ENCODE measurements around the gene FOXS1.

FOXS1 gene

DNA sequence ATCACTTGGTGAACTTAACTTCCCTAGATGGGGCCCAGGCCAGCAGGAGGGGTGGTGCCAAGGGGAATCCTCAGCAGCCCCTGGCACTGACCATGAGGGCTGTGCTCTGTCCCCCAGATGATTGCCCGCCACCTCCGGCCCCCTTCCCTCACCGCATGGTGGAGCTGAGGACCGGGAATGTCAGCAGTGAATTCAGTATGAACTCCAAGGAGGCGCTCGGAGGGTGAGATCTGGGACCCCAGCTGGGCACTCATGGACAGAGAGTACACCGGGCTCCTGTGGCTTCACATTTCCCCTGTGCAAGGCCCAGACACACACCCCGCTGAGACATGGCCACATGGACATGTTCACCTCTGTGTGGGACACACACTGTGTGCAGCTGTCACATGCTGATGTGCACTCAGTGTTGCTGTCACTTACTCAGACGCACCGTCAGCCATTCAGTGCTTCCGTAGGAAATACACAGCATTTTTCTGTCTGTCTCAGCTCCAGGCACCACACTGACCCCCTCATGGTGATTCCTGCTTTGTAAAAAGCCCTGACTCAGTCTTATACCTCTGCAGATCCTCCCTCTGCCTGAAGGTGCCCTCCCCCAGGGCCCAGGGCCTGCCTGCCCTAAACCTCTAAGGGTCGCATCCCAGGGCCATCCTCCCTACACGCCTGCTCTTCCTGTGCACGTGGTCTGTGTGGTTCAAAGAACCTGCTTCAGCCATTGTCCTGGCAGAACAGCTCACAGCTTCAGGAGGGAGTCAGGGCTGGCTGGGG lies 21.9 kb downstream of the FOXS1 start:
- TF ChIP-seq, protein P1, sequence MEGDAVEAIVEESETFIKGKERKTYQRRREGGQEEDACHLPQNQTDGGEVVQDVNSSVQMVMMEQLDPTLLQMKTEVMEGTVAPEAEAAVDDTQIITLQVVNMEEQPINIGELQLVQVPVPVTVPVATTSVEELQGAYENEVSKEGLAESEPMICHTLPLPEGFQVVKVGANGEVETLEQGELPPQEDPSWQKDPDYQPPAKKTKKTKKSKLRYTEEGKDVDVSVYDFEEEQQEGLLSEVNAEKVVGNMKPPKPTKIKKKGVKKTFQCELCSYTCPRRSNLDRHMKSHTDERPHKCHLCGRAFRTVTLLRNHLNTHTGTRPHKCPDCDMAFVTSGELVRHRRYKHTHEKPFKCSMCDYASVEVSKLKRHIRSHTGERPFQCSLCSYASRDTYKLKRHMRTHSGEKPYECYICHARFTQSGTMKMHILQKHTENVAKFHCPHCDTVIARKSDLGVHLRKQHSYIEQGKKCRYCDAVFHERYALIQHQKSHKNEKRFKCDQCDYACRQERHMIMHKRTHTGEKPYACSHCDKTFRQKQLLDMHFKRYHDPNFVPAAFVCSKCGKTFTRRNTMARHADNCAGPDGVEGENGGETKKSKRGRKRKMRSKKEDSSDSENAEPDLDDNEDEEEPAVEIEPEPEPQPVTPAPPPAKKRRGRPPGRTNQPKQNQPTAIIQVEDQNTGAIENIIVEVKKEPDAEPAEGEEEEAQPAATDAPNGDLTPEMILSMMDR (conservative IDR thresholded peaks at IDR 0.05; ENCODE audit: control insufficient read depth, insufficient read depth, low read depth, low read length): no peak
- no peak for DNase-seq (ENCODE audit: low read depth)

DNA sequence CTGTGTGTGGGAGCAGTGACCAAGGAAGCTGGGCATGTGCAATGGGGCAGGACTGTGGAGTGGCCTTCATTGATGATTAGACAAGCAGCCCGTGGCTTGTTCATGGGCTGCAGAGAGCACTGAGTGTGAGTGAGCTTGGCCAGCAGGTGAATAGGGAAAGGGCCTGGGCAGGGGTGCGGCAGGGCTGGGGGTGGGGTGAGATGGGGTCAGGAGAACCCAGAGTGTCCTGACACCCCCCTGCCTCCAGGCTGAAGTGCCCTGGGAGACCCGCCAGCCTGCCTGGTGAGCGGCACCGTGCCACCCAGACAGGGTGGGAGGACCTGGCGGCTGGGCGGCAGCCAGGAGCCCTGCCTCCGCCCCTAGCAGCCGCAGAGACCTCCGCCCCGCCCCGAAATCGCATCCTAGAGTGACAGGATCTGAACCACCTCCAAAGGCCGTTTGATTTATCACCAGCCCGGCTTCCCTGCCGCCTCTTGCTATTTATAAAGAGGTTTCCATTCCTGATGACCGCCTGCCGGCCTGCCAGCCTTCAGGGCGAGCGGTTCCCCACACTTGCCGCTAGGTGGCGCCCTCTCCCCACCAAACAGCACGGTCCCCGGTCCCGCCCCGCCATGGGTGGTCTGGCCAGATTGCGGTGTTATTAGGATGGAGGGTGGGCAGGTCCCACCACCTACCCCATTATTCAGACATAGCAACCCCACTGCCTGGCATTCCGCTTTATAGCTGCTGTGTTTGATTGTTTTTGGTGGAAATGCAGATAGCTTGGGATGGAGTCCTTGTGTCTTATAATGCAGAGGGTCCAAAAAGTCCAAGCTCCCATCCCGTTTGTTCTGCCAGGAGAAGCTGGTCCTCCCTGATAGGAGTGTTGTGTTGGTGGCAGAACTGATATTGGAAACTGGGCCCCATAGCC lies 22.7 kb downstream of the FOXS1 start:
- no peak overlapping the region for H3K4me3 ChIP-seq (ENCODE audit: control insufficient read depth, low read depth, low read length)
- peak; percentile 48 for DNase-seq (ENCODE audit: low read depth)
- TF ChIP-seq, protein P1 (conservative IDR thresholded peaks at IDR 0.05; ENCODE audit: control insufficient read depth, insufficient read depth, low read depth, low read length): peak; percentile 83

More for the DNA sequence above, 21.9 kb downstream of the FOXS1 start:
- no peak overlapping the region for H3K4me3 ChIP-seq (ENCODE audit: control insufficient read depth, low read depth, low read length)

DNA sequence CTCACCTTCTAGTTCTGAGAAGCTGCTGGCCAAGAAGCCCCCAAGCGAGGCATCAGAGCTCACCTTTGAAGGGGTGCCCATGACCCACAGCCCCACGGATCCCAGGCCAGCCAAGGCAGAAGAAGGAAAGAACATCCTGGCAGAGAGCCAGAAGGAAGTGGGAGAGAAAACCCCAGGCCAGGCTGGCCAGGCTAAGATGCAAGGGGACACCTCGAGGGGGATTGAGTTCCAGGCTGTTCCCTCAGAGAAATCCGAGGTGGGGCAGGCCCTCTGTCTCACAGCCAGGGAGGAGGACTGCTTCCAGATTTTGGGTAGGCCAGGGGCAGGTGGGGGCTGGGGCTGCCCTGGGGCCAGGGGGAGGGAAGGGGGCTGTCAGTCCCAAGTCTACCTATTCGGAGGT lies 24.0 kb downstream of the FOXS1 start:
- H3K4me3 ChIP-seq (ENCODE audit: control insufficient read depth, low read depth, low read length): no peak overlapping the region
- no peak for DNase-seq (ENCODE audit: low read depth)
- TF ChIP-seq, protein P1 (conservative IDR thresholded peaks at IDR 0.05; ENCODE audit: control insufficient read depth, insufficient read depth, low read depth, low read length): no peak

DNA sequence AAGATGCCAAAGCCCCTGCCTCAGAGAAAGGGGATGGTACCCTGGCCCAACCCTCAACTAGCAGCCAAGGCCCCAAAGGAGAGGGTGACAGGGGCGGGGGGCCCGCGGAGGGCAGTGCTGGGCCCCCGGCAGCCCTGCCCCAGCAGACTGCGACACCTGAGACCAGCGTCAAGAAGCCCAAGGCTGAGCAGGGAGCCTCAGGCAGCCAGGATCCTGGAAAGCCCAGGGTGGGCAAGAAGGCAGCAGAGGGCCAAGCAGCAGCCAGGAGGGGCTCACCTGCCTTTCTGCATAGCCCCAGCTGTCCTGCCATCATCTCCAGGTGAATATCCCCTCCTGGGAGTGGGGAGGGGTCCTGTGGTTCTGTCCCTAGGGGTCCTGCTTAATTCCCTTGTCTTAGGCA lies 25.2 kb downstream of the FOXS1 start:
- TF ChIP-seq, protein P1 (conservative IDR thresholded peaks at IDR 0.05; ENCODE audit: control insufficient read depth, insufficient read depth, low read depth, low read length): no peak
- no peak for DNase-seq (ENCODE audit: low read depth)
- no peak overlapping the region for H3K4me3 ChIP-seq (ENCODE audit: control insufficient read depth, low read depth, low read length)

DNA sequence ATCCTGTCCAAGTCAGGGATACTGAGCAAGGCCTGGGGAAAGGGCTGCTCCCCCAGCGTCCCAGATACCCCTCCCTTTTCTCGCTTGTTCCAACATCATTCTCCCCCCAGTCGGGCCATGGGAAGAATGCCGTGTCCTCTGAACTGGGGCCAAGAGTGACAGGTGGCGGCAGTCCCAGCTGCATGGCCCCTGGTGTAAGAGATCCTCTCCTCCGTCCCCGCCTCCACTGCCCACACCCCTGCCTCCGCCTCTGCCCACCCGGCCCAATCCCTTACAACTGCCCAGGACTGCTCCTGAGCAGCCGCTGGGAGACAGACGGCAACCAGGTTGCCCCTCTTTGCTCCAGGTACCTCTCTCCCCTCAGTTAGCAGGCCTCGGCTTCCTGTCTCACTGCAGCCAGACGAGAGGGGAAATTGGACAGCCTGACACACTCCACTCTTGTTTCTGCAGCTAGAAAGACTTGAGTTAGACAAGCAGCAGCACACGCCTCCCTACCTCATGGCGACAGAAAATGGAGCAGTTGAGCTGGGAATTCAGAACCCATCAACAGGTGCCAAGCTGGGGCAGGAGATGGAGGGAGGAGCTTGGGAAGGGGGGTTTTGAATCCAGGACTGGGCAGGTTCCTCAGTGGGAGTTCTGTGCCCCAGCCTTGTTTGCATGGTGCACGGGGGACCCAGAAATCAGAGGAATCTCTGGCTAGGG lies 26.2 kb downstream of the FOXS1 start, which contains the start of gene MYLK2:
TSS of gene MYLK2 (plus strand) at position 274 of the 702 bp plus-strand sequence. CDS start at position 499, 225 bp downstream.
- no peak within 1 kb of the TSS for H3K4me3 ChIP-seq (ENCODE audit: control insufficient read depth, low read depth, low read length)
- no peak for DNase-seq (ENCODE audit: low read depth)
- TF ChIP-seq, protein P1 (conservative IDR thresholded peaks at IDR 0.05; ENCODE audit: control insufficient read depth, insufficient read depth, low read depth, low read length): no peak

DNA sequence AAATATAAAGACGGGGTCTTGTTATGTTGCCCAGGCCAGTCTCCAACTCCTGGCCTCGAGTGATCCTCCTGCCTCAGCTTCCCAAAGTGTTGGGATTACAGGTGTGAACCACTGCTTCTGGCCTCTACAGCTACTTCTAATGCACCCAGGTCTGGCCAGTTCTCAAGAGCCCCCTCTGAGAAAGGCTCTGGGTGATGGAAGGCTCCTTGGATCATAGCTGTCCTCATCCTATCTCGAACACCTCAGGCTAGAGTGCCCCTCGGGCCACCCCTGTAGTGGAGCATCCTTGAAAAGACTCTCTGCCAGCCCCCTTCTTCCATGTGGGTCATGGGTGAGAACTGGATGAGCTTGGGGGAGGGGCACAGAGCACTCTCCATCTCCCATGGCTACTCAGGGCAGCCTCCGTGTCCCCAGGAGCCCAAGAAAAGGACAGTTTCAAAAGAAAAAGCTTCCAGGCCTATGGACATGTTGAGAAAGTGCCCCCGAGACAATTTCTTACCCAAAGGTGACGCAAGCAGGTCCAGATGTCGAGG lies 27.0 kb downstream of the FOXS1 start:
- TF ChIP-seq, protein P1 (conservative IDR thresholded peaks at IDR 0.05; ENCODE audit: control insufficient read depth, insufficient read depth, low read depth, low read length): no peak
- H3K4me3 ChIP-seq (ENCODE audit: control insufficient read depth, low read depth, low read length): no peak overlapping the region
- no peak for DNase-seq (ENCODE audit: low read depth)
